HG03060 (cell line): Measurements from ENCODE around the gene CCDC14.
"Not testable (repeated sequence)": the region's sequence is repeated elsewhere in the genome, so short reads cannot be mapped to it uniquely, and the experiment has no call there.

ENCODE experiments used
- ATAC-seq: cut with Tn5 transposase; IDR thresholded peaks from one replicate; pipeline ENCODE4 v1.9.1; 2021; ENCODE audit warnings: low read depth, moderate number of reproducible peaks; ENCODE audit not compliant: unreplicated experiment

CCDC14 gene

GRCh38 chr3:123971406-123971805 is 10.4 kb upstream of the CCDC14 start:
- no peak for ATAC-seq

- not testable (repeated sequence) for ATAC-seq
Measured at GRCh38 chr3:123967260-123967659, 6.2 kb upstream of the CCDC14 start.

GRCh38 chr3:123966799-123967198 is 5.8 kb upstream of the CCDC14 start:
- ATAC-seq = not testable (repeated sequence)

GRCh38 chr3:123964793-123965192 is 3.8 kb upstream of the CCDC14 start:
- not testable (repeated sequence) for ATAC-seq

GRCh38 chr3:123961508-123961856 is 453 bp upstream of the CCDC14 start:
- ATAC-seq = no peak

GRCh38 chr3:123953735-123954134 is 7.3 kb downstream of the CCDC14 start:
- peak; percentile 58 for ATAC-seq

- ATAC-seq = no peak
Measured at GRCh38 chr3:123952844-123953520, 8.0 kb downstream of the CCDC14 start.

GRCh38 chr3:123951522-123952447 is 9.2 kb downstream of the CCDC14 start:
- ATAC-seq = no peak

- no peak for ATAC-seq
Measured at GRCh38 chr3:123949641-123950040, 11.4 kb downstream of the CCDC14 start.

GRCh38 chr3:123948449-123948848 is 12.6 kb downstream of the CCDC14 start:
- no peak for ATAC-seq

- no peak for ATAC-seq
Measured at GRCh38 chr3:123947482-123947881, 13.5 kb downstream of the CCDC14 start.

GRCh38 chr3:123941542-123941941 is 19.5 kb downstream of the CCDC14 start:
- ATAC-seq = no peak

- ATAC-seq = no peak
Measured at GRCh38 chr3:123941121-123941520, 19.9 kb downstream of the CCDC14 start.

- ATAC-seq = no peak
Measured at GRCh38 chr3:123939706-123940105, 21.3 kb downstream of the CCDC14 start.

- ATAC-seq = no peak
Measured at GRCh38 chr3:123936400-123936799, 24.6 kb downstream of the CCDC14 start.

- ATAC-seq = no peak
Measured at GRCh38 chr3:123935830-123936229, 25.2 kb downstream of the CCDC14 start.

- no peak for ATAC-seq
Measured at GRCh38 chr3:123934250-123934649, 26.8 kb downstream of the CCDC14 start.

GRCh38 chr3:123930445-123930844 is 30.6 kb downstream of the CCDC14 start:
- ATAC-seq = no peak

- ATAC-seq = no peak
Measured at GRCh38 chr3:123929325-123929724, 31.7 kb downstream of the CCDC14 start.

- ATAC-seq = no peak
Measured at GRCh38 chr3:123926396-123926795, 34.6 kb downstream of the CCDC14 start.

GRCh38 chr3:123920868-123921267 is 40.2 kb downstream of the CCDC14 start:
- ATAC-seq = no peak

- ATAC-seq = no peak
Measured at GRCh38 chr3:123920383-123920782, 40.6 kb downstream of the CCDC14 start.
